ENCODE measurements around the gene PARP3.

PARP3 gene

DNA sequence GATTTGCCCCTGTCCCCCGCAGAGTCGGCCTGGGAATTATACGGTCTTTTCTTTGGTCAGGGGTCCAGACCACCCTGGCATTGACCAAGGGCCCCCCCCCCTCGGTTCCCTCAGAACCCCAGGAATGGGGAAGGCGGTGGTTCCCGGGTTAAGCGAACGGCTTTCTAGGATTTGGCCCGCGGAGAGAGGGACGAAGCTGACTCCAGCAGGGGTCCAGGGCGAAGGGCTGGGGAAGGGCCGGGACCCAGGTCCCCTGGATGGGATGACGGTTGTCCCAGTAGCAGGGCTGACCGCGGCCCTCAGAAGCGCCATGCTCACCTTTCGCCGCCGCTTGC, 733 bp upstream of the PARP3 start:
- H3K4me3 ChIP-seq (ENCODE audit: low read depth, low read length) = peak overlapping the region; percentile 91
- TF ChIP-seq CTCF (IDR thresholded peaks at IDR 0.05; ENCODE audit: low read depth, low read length) = no peak

DNA sequence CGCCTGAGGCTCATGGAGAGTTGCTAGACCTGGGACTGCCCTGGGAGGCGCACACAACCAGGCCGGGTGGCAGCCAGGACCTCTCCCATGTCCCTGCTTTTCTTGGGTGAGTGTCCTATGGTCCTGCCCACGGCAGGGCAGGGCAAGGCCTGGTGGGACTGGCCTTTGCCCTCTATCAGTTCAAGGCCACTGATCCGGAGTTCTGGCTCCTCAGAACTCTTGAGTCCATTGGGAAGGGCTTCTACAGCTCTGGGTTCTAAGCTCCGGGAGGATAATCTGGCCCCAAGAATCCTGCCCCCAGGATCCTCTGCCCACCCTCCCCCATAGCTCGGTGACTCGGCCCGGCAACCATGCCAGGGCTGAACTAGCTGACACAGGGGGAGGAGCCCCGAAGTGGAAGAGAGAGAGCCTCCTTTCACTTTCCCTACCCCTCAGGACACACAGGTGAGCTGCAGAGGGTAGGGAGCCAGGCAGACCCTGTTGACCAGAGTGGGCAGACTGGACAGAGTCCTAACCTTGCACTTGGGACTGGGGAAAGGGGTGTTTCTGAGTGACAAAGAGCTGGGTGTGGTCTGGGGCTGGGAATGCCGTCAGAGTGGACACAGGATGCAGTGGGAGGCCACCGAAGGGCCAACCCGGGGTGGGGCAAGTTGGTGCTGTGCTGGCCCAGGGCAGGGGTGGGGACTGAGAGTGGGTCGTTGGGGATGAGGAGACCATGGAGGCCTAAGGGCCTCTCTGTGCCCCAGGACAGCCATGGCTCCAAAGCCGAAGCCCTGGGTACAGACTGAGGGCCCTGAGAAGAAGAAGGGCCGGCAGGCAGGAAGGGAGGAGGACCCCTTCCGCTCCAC, 664 bp downstream of the PARP3 start:
- no peak for TF ChIP-seq CTCF (IDR thresholded peaks at IDR 0.05; ENCODE audit: low read depth, low read length)
- H3K4me3 ChIP-seq (ENCODE audit: low read depth, low read length) = peak overlapping the region; percentile 48

DNA sequence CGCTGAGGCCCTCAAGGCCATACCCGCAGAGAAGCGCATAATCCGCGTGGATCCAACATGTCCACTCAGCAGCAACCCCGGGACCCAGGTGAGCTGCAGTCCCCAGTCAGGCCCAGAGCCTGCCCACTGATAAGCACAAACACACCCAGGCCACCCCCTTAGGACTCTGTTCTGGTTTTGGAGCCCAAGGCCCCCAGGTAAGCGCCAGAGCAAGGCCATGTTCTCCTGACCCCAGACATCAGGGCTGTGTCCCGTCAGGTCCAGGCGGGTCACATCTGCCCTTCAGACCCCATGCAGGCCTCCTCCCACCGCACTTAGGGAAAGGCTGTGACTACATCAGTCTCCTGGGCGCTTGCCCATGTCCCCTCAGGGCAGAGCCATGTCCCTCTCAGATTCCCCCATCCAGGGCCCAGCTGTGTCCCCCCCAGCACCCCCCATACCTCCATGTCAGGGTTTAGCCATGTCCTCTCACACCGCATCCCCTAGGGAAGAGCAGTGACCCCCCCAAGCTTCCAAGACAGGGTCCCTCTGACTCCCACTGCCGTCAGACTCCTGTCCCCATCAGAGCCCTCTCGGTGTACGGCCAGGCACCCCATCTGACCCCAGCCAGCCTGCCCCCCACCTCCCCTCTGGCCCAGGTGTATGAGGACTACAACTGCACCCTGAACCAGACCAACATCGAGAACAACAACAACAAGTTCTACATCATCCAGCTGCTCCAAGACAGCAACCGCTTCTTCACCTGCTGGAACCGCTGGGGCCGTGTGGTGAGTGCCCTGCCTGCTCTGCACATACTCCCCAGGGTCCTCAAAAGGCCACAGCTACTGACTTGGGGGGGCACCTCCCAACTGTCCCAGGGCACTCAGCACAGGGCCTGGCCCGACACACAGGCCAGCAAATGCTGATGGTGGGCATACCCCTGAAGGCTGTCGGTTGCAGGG, 1.6 kb downstream of the PARP3 start:
- no peak for TF ChIP-seq CTCF (IDR thresholded peaks at IDR 0.05; ENCODE audit: low read depth, low read length)
- no peak overlapping the region for H3K4me3 ChIP-seq (ENCODE audit: low read depth, low read length)

DNA sequence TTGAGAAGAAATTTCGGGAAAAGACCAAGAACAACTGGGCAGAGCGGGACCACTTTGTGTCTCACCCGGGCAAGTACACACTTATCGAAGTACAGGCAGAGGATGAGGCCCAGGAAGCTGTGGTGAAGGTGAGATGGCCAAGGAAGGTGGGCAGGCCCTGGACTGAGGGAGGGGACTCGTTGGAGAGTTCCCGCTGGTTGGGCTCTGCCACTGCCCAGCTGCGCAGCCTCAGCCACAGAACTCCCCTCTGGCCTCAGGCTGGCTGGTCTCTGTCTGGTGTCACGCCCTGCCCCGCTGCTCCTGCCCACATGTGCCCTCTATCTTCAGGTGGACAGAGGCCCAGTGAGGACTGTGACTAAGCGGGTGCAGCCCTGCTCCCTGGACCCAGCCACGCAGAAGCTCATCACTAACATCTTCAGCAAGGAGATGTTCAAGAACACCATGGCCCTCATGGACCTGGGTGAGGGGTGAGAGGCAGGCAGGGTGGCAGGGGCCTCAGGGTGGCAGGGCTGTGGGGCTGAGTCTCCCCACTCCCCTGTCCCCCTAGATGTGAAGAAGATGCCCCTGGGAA, 2.4 kb downstream of the PARP3 start:
- no peak for TF ChIP-seq CTCF (IDR thresholded peaks at IDR 0.05; ENCODE audit: low read depth, low read length)
- no peak overlapping the region for H3K4me3 ChIP-seq (ENCODE audit: low read depth, low read length)

DNA sequence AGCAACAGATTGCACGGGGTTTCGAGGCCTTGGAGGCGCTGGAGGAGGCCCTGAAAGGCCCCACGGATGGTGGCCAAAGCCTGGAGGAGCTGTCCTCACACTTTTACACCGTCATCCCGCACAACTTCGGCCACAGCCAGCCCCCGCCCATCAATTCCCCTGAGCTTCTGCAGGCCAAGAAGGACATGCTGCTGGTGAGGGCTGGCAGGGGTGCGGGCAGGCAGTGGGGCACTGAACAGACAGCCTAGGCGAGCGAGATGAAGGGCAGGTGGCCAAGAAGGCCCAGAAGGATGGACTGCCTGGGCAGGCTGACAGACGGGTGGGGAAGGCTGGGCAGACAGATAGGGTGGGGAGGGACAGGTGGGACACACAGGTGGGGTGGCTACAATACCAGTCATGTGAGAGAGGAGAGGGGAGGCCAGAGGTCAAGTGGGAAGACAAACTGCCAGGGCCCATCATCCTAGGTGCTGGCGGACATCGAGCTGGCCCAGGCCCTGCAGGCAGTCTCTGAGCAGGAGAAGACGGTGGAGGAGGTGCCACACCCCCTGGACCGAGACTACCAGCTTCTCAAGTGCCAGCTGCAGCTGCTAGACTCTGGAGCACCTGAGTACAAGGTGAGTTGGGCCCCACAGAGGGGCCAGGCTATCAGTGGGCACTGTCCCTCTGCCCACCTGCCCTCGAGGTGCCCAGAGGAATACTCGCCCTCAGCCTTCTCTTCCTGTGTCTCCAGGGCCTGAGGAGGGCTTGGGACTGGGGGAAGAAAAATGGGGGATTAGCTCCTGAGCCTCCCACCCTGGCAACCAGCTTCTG, 3.1 kb downstream of the PARP3 start:
- no peak for TF ChIP-seq CTCF (IDR thresholded peaks at IDR 0.05; ENCODE audit: low read depth, low read length)
- H3K4me3 ChIP-seq (ENCODE audit: low read depth, low read length) = no peak overlapping the region

GRCh38 chr3:51945926-51946705, 4.0 kb downstream of the PARP3 start:
- no peak for TF ChIP-seq CTCF (IDR thresholded peaks at IDR 0.05; ENCODE audit: low read depth, low read length)
- no peak overlapping the region for H3K4me3 ChIP-seq (ENCODE audit: low read depth, low read length)

Measured in WI38 (cell line).